Mucosa of stomach (tissue), 1 donor: ENCODE data around the gene NOTCH4.
"Not testable (repeated sequence)": the region's sequence is repeated elsewhere in the genome, so short reads cannot be mapped to it uniquely, and the experiment has no call there.

Source experiments
- H3K27me3 ChIP-seq: one replicate; pipeline ENCODE4 v1.7.0; 2013; ENCODE audit warnings: mild to moderate bottlenecking, low read length; ENCODE audit not compliant: control insufficient read depth, insufficient read depth
- H3K36me3 ChIP-seq: one replicate; pipeline ENCODE4 v1.7.0; 2013; ENCODE audit warnings: low read length; ENCODE audit not compliant: control insufficient read depth, insufficient read depth
- H3K4me1 ChIP-seq: one replicate; pipeline ENCODE4 v1.7.0; 2013; ENCODE audit warnings: mild to moderate bottlenecking, low read length; ENCODE audit not compliant: control insufficient read depth, insufficient read depth
- H3K4me3 ChIP-seq: one replicate; pipeline ENCODE4 v1.7.0; 2013; ENCODE audit warnings: low read length
- H3K9ac ChIP-seq: one replicate; pipeline ENCODE4 v1.7.0; 2013; ENCODE audit warnings: mild to moderate bottlenecking, low read length, moderate library complexity
- H3K9me3 ChIP-seq: one replicate; pipeline ENCODE4 v1.7.0; 2013; ENCODE audit warnings: mild to moderate bottlenecking, low read length, moderate library complexity; ENCODE audit not compliant: control insufficient read depth
- donor health status: Pancreatic carcinoma.

NOTCH4 gene

DNA sequence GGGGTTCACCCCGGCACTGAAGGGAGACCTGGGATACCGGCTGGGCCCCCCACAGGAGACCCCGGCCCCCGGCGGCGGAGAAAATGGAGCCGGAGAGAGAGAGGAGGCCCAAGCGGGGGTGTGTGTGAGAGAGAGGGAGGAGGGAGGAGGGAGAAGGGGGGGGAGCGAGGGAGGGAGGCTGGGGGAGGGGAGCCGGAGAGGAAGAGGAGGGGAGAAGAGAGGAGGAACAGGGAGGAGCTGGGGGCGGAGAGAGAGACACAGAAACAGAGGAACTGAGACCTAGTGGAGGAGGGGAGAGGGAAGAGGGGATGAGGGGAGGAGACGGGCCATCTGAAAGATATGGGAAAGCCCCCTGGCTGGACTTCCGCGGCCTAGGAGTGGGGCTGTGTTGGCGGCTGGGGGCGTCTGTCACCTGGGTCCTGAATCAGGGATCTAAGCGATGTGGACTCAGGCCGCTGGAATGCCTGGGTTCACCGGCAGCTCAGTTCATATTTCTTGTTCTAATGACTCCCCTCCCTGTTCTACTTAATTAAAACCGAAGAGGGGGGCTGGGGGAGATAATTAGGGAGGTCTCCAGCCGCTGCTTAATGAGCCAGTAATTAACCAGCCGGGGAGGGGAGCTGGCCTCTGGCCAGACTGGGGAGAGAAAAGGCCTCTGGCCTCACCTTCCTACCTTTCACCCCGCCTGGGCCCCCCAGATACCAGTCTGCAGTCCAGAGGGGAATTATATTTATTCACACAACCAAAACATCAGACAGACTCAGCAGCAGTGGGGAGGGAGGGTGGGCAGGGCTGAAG is 33.6 kb downstream of the NOTCH4 start, which contains the start of gene PBX2:
PBX2 (minus strand) TSS at position 149 of the 798 bp plus-strand sequence. CDS start 287 bp downstream, outside the sequence.
- no peaks in the 10 kb centered on the region for H3K36me3 ChIP-seq
- peaks cover 58% of the 10 kb centered on the region for H3K4me1 ChIP-seq
- peak within 1 kb of the TSS; percentile 95 for H3K9ac ChIP-seq
- peak within 1 kb of the TSS; percentile 66 for H3K4me3 ChIP-seq
- no peaks in the 10 kb centered on the region for H3K27me3 ChIP-seq
- H3K9me3 ChIP-seq: no peaks in the 10 kb centered on the region

DNA sequence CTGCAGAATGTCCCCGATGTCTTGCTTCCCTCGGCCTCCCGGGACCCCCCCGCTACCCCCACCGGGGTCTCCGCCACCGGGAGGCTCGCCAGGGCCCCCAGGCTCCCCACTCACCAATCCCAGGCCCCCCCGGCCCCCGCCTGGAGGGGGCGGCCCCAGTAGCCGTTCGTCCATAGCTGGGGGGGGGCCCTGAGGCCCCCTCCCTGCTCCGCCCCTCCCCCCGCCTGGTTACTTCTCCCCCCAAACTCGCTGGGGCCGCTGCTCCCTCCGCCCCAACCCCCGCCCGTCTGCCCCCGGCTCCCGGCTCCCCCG is 34.2 kb downstream of the NOTCH4 start:
- H3K27me3 ChIP-seq: no peaks in the 10 kb centered on the region
- no peaks in the 10 kb centered on the region for H3K36me3 ChIP-seq
- peaks cover 53% of the 10 kb centered on the region for H3K4me1 ChIP-seq
- no peaks in the 10 kb centered on the region for H3K9me3 ChIP-seq
- H3K4me3 ChIP-seq: peak overlapping the region; percentile 66
- H3K9ac ChIP-seq: peak overlapping the region; percentile 95

DNA sequence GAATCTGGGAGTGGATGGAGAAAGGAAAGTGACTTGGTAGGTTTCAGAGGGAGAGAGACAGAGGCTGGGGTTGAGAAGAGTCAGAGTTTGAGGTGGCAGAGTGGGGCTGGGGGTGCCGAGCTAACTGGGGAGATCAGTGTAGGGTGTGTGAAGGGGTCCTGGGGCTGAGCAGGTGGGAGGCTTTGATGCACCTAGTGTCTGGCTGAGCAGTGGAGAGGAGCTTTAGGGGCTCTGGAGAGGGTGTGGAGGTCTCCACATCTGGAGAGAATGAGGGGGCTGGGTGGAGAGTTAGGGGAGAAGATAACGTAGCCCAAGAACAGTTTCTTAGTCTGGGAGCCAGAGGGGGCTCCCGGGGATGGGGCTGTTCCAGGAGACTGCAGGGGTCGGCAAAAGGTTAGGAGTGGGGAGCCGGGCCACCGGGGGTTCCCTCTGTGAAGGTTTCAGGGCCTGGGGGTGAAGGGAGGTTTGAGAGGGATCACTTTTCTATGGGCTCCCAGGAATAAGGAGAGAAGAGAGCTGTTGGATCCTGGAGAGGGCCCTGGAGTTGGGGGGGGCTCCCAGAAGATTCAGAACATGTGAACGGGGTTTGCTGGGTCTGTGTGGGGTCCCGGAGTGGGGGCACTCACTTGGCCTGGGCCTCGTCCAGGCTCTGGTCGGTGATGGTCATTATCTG is 34.7 kb downstream of the NOTCH4 start:
- H3K9me3 ChIP-seq: no peaks in the 10 kb centered on the region
- no peaks in the 10 kb centered on the region for H3K36me3 ChIP-seq
- peak overlapping the region; percentile 66 for H3K4me3 ChIP-seq
- H3K27me3 ChIP-seq: no peaks in the 10 kb centered on the region
- peak overlapping the region; percentile 95 for H3K9ac ChIP-seq
- H3K4me1 ChIP-seq: peaks cover 49% of the 10 kb centered on the region

DNA sequence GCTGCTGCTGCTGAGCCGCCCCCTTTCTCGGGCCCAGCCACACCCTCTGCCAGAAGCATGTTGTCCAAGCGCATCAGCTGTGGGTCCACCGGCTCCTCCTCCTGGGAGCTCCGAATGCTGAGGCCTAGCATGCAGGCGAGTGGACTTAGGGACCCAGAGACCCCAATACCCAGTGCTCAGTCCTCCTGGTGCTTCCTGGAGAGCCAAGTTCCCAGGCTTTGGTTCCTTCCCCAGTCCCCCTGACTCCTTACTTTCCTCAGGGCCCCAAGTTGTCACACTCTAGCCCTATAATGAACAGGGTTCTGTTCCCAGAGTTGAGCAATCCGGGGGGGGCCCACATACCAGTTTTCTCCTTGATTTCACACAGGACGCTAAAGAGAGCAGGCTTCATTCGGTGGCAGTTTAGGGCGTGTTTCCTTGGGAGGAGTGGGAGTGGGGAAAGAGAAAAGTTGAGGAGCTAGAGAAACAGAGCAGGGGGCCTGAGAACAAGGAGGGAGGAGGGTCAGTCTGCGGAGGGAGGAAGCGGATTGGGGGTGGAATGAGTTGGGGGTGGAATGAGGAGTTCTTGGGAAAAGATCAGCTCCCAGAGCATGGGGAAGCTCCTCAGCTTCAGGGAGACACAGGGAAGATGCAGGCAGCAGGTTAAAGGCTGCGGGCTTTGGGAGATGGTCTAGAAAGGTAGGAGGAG is 35.3 kb downstream of the NOTCH4 start:
- Histone ChIP-seq H3K9me3 (no peaks in the 10 kb centered on the region), H3K4me3 (peak overlapping the region; percentile 66), H3K27me3 (no peaks in the 10 kb centered on the region), H3K9ac (peak overlapping the region; percentile 95), H3K36me3 (no peaks in the 10 kb centered on the region), H3K4me1 (peaks cover 49% of the 10 kb centered on the region)

DNA sequence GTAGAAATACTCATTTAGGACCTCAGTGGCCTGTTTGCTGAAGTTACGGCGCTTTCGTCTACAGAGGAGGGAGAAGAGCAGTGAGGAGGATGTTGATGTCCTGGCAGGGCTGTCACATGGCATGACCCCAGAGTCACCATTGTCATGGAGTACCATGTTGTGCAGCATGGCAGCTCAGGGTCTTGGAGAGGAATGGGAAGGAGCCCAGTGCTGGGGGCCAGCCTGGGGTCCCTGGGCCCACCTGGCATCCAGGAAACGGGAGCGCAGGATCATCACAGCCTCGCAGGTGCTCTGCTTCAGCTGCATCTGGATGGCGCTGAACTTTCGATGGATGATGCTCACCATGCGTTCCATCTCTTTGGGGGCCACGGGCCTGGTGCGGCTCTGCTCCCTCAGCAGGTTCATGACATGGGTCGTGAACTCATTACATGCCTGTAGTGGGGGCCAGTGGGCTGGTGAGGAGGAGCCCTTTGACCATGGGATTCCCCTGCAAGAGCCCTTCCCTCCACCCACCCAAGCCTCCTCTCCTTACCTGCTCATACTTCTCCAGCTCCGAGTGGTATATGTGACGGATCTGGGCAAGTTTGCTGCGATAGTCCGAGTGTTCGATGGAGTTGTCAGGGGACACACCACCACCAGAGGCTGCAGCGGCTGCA is 36.0 kb downstream of the NOTCH4 start:
- H3K9ac ChIP-seq, H3K36me3 ChIP-seq, H3K4me3 ChIP-seq, H3K27me3 ChIP-seq, H3K9me3 ChIP-seq: not testable (repeated sequence)
- peaks cover 45% of the 10 kb centered on the region for H3K4me1 ChIP-seq

DNA sequence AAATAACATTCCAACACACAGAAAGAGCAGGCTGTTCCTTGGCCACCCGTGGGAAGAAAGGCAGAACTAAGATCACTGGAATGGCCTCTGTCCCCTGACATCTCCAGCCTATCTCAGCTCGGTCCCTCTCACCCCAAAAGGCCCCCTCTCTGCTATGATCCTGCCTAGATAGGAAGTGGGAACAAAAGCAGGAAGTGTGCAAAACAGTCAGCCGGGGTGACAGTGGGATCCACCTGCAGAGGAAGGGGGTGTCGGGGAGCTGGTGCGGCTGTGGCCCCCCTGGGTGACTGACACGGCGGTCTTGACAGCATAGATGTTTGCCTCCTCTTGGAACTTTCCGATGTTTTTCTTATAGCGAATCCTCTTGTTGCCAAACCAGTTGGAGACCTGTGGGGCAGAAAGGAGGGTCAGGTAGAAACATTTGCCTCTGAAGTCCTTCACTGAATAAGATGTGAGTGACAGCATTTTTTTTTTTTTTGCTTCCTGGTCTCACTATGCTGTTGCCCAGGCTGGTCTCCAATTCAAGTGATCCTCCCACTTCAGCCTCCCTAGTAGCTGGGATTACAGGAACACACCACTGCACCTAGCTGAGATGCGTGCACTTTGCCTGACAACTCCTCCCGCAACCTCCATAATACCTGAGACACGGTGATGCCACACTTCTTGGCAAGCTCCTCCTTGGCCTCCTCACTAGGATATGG is 36.7 kb downstream of the NOTCH4 start:
- Histone ChIP-seq H3K9ac (no peak overlapping the region), H3K4me3 (no peak overlapping the region), H3K27me3 (no peaks in the 10 kb centered on the region), H3K4me1 (peaks cover 38% of the 10 kb centered on the region), H3K36me3 (no peaks in the 10 kb centered on the region), H3K9me3 (no peaks in the 10 kb centered on the region)

DNA sequence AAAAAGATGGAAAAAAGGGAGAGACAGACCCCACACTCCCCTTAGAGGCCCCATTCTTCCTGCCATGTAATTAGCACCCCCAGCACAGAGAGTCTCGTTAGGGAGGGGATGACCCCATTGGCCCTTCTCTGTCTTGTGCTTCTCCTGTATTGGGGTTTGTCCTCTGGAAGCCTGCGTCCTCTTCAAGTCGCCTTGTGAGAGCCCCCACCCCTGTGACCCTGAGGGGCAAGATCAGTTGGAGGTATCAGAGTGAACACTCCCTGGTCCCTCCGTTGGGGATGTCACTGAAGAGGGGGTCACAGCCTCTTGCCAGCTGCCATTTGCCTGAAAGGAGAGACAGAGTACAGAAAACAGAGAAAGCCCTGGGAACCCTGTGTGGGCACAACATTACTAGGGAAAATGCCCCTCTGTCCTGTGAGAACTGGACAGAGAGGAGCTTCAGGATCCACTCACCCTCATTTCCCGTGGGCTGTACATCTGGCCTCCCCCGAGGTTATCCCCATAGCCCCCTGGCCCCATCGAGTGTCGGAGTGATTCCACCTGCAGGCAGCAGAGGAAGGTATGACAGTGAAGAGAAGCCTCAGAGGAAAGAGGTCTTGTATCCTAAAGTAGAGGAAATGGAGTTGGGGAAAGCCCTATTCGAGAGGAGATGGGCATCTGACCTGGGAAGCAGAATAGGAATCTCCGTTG is 37.6 kb downstream of the NOTCH4 start:
- H3K36me3 ChIP-seq, H3K9ac ChIP-seq, H3K27me3 ChIP-seq, H3K4me3 ChIP-seq, H3K9me3 ChIP-seq: not testable (repeated sequence)
- H3K4me1 ChIP-seq: peaks cover 38% of the 10 kb centered on the region

DNA sequence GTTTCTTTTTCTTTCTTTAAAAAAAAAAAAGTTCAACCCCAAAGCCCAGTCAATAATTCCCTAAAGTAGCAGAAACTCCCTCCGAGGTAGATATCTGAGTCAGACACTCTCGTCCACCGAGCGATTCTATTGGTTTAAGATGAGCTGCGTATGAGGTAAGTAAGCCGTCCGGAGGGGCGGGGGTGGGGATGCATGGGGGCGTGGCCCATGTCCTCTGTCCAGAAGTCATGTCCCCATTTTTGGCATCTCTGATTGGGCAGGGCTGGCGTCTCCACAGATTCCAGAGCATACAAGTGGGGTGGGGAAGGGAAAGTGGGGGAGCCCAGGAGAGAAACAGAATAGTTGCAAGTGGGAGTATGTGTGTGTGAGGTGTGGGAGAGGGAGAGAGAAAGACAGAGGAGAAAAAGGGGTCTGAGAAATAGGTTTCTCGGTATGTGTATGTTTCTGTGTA is 38.2 kb downstream of the NOTCH4 start:
- H3K4me1 ChIP-seq: peaks cover 39% of the 10 kb centered on the region
- not testable (repeated sequence) for H3K36me3 ChIP-seq, H3K9ac ChIP-seq, H3K27me3 ChIP-seq, H3K9me3 ChIP-seq, H3K4me3 ChIP-seq

DNA sequence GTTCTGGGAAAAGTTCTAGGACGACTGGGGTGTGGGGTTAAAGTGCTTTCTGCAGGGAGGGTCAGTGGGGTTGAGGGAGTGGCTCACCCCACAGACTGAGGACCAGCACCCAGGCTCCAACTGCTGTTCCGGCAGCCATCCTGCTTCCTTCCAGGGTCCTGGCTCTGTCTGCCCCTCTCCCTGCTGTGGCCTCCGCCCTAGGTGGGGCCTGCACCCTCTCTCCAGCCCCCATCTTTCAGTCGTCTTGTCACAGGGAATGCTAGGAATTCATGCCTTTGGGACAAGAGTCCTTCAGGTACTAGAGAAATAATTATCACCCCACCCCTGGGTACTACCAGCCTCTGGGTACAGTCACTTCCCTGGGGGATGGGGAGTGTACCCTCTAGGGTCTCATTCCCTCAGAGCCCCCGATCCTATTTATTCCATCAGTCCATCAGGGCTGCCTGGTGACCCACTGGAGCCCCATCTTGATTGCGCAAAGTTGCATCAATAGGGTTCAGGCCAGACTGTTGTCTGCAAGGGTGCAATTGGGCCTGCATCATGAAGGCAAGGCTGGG is 39.7 kb downstream of the NOTCH4 start, which contains the start of gene AGER:
AGER (minus strand) TSS at position 170 of the 557 bp plus-strand sequence; CDS start at position 139, 31 bp downstream.
- no peak within 1 kb of the TSS for H3K9ac ChIP-seq

DNA sequence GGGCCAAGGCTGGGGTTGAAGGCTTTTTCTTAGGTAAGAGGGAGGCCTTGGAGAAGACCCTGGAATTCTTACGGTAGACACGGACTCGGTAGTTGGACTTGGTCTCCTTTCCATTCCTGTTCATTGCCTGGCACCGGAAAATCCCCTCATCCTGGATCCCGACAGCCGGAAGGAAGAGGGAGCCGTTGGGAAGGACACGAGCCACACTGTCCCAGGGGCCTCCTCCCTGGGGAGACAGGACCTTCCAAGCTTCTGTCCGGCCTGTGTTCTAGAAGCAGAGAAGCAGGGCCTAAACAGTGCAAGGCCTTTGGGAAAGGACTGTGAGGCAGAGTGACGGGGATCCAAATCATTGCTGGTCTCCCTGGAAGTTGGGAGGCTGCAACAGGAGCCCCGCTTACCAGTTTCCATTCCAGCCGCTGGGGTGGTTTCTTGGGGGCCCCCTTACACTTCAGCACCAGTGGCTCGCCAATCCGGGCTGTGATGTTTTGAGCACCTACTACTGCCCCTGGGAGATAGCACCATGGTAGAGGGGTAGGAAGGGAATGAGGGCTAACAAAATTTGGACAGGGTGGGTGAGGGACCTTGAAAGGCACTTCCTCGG is 40.3 kb downstream of the NOTCH4 start:
- no peaks in the 10 kb centered on the region for H3K9me3 ChIP-seq
- H3K9ac ChIP-seq: no peak overlapping the region
- no peaks in the 10 kb centered on the region for H3K36me3 ChIP-seq
- no peak overlapping the region for H3K4me3 ChIP-seq
- no peaks in the 10 kb centered on the region for H3K27me3 ChIP-seq
- peaks cover 43% of the 10 kb centered on the region for H3K4me1 ChIP-seq

More for the DNA sequence above, 39.7 kb downstream of the NOTCH4 start, which contains the start of gene AGER:
- Histone ChIP-seq H3K36me3 (no peaks in the 10 kb centered on the region), H3K9me3 (no peaks in the 10 kb centered on the region), H3K27me3 (no peaks in the 10 kb centered on the region), H3K4me1 (peaks cover 44% of the 10 kb centered on the region), H3K4me3 (no peak within 1 kb of the TSS)
